T-helper 9 cell (primary cell): ENCODE results near the gene AUTS2.

Source experiments
- DNase-seq: peaks from one replicate; pipeline ENCODE4 v3.0.0-alpha.2; 2020

Gene AUTS2

DNA sequence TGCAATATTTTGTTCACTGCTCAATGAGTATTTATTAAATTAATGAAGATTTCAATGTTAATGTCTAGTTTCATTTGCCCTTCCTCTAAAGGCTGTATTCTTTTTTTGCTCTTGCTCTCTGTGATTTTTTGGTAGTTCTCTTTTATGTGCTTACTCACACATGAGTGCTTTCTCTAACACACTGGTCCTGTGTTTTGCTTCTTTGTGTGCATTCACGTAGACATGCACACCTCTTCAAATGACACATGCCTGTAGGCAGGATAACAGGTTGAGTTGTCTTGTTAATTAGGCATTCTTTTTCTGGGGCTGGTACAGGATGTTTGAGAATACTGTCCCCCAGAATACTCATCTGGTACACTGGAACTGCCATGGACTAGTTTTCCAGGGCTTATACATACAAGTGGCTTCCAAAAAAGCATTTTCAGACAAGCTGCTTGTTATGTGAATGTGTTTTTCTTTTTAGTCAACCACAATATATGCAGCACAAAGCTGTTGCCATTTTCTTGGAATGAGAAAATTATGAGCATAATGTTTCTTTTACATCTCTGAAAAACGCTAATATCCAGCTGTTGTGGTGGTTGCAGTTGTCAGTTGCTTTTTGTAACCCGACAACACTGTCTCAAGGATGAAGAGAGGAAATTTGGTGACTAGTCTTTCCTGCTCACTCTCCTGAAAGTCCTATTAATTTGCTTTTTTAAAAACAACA is 416.4 kb downstream of the AUTS2 start:
- no peak for DNase-seq

DNA sequence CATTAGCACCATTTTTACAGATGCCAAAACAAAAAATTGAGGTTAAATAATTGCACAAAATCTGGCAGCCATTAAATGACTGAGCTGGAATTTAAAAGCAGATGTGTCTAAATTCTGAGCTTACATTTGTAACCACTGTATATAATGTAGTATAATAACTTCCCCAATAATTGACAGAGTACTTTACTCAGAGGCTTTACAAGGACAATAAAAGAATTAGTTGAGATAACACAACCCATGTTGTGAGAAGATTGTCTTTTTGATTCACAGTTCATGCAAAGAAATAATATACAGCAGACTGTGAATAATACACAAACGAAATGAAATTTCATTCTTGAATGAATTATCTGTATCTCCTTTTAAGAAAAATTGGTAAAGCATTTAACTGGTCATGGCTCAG is 417.1 kb downstream of the AUTS2 start:
- no peak for DNase-seq

DNA sequence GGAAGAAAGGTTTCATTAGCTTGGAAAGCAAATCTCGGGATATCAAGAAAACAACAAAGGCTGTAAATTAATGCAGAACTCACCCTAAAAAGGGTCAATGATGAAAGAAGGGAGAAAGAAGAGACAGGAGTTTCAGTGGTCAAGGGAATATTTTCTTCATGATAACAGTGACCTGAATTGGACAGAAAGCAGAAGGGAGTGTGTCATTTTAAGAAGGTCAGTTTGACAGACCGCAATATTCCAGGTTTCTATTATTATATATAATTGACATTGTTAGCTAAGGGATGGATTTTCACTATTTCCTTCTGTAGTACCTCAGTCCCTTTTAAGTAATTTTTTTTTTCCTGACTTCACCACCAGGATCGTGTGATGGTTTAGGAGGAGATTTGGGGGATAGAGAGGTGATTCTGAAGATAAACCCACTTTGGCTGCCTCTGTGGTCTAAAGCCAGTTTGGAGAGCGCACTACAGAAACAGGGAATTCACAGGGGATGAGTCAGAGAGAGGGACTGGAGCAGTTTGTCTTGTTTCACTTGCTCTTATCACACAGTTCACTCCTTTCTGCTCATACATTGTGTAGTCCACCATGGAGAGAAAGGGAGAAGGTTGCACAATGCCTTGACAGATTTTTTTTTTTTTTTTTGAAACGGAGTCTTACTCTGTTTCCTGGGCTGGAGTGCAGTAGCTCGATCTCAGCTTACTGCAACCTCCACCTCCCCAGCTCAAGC is 417.9 kb downstream of the AUTS2 start:
- DNase-seq = no peak

DNA sequence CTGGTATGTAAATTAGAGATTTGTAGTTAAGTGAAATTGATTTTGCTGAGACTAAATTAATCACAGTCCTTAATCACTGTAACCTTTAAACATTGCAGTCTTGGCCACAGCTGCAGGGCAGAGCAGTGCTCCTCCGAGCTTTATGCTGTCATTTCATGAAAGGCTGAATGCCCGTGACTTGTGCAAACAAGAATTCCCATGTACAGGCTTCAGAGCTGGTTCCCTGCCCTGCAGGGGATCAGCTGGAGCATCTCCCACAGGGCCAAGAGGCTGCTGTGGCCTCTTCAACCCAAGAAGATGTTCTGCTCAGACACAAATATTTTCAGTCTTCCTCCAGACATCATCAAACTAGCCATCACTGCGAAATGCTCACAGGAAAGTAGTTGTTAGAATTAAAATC is 419.1 kb downstream of the AUTS2 start:
- DNase-seq = no peak

DNA sequence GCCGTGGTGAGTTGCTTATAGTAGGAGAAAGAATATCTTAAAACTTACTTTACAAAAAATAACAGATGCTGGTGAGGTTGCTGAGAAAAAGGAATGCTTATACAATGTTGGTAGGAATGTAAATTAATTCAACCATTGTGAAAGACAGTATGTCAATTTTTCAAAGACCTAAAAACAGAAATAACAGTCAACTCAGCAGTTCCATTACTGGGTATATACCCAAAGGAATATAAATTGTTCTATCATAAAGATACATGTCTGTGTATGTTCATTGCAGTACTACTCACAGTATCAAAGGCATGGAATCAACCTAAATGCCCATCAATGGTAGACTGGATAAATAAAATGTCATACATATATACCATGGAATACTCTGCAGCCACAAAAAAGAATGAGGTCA is 420.4 kb downstream of the AUTS2 start:
- DNase-seq = no peak

DNA sequence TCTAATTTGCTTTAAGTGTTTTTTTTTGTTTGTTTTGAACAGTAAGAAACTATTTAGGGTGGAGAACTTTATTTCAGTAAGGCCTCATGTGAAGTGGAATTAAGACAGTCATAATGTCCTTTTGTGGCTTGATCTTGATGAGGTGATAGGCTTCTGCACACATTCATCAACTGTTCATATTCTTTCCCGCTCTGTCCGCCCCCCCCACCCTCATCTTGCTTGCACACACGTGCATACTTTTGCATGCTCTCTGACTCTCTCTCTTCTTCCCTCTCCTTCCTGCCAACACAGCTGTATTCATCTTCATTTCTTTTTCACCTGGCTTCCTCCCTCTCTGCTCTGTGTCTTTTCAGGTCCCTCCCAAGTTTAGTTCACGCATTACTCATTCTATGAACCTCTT is 429.6 kb downstream of the AUTS2 start:
- DNase-seq = no peak

DNA sequence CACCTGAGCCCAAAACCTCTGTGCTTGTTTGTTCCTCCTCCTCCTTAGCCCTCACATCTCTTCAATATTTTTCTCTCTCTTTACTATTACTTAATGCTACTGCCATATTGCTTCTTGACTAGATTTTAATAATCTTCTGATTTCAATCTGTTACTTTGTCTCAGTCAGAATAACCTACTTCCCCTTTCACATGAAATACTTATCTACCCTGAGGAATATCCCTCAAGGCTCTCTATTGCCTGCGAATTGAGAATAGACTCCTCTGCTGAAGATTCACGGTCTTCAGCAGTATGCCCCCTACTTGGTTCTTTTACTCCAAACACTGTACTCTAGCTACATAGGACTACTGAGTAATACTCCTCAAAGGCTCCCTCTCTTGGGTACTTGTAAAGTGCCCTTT is 430.3 kb downstream of the AUTS2 start:
- DNase-seq = no peak

DNA sequence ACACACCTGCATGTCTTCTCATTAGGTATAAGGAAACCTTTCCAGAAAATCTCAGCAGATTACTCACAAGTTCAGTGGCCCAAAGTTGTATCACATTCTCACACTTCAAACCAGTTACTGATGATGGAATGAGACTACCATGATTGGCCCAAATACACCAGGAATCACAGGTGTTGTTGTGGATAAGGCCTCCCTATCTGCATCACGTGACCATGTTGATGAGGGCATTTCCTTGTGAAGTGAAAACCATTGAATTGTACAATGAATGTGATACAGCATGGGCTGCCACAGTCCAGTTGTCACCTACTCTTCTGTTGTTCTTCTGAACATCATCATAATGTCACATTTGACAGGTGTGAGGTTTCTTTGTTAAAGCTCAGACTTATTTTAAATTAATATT is 431.7 kb downstream of the AUTS2 start:
- DNase-seq = no peak

DNA sequence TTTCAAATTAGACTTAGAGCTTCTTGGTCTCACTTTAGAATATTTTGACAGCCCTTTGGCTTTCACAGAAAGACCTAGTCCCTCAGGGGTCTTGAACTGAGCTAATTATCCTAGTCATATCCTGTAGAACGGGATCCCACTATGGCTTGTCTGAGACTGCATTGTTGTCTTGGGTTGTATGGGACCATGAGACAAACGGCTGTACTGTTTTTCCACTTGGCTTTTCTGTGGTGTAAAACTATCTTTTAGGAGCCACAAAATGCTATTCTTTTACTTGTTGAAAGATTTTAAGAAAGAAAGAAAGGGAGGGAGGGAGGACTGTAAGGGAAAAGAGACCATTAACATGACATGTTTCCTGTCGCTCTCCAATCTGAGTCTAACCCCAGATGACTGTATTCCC is 432.5 kb downstream of the AUTS2 start:
- no peak for DNase-seq

DNA sequence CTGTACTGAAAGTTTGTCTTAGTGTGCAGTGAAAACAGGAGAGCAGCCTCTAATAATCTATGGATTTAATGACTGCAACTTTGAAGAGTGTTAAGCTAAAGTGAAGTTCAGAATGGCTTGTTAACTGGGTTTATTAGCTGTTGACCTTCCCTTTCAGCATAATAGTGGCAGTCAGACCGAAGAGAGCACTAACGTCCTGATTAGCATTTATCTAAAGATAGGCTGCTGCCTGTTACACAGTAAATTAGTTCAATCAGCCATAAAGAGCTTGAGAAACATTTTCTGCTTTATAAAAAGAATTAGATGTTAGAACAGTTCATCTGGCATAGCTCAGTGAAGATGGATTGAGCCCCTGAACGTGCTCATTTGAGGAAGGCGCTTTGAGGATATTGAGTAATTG is 433.0 kb downstream of the AUTS2 start:
- no peak for DNase-seq

DNA sequence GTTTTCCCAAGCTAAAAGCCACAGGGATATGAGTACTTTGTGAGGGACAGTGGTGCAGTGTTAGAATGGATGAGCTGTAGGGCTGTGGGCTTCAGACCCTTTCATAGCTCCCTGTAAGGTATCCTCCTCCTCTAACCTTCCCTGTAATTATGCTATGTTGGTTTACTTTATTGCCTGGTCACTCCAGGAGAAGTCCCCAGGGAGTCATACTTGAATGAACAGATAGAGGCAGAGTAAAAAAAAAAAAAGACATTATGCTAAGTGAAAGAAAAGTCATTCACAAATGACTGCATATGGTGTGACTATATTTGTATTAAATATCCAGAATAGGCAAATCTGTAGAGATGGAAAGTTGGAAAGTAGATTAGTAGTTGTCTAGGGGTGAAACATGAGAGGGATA is 434.4 kb downstream of the AUTS2 start:
- no peak for DNase-seq

DNA sequence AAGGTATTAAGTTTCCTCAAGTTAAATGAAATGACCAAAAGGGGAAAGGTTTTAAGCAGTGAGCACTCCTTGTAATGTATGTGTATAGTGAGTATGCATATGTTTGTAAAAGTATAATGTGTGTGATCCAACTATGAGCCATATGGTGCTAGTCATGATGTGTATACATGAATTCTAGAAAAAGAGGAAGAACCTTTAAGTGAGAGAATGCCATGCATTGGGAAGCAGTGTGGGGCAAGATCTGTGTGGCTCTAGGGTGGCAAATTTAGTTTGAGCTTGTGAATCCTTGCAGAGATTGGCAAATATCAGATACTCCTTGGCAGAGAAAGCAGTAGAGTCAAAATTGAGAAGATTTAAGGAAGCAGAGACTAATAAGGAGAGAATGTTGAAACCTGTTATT is 435.0 kb downstream of the AUTS2 start:
- no peak for DNase-seq

DNA sequence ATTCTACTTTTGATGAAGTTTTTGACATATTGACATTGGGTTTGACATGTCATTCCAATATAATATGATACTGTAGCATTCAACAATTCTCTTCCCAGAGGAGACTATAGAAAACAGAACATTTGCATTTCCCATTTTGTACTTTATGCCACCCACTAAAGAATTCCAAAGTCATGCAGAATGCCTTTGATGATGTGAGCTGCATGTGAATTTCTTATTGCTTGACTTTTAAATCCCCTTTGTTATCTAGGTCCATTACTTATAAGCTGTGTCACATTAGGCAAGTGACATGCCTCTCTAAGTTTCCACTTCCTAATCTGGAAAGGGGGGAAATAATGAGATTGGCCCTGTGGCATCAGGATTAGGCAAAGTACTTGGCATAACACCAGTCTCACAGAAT is 436.7 kb downstream of the AUTS2 start:
- no peak for DNase-seq

DNA sequence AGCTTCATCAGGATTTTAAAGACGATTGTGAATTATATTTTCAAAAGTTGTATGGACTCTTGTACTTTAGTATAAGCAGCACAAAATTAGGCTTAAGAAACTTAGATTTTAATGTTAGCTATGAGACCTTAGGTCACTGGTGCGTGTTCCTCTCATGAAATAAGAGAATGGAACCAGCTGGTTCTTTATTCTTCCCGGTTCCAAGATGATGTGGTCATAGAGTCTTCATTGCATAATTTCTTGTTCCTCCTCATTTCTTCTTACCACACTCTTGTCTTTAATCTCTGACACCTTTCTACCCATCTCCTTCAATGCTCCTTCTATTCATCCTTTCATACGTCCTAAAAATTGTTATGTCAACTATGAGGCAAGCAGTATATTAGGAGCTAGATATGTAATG is 437.2 kb downstream of the AUTS2 start:
- no peak for DNase-seq

DNA sequence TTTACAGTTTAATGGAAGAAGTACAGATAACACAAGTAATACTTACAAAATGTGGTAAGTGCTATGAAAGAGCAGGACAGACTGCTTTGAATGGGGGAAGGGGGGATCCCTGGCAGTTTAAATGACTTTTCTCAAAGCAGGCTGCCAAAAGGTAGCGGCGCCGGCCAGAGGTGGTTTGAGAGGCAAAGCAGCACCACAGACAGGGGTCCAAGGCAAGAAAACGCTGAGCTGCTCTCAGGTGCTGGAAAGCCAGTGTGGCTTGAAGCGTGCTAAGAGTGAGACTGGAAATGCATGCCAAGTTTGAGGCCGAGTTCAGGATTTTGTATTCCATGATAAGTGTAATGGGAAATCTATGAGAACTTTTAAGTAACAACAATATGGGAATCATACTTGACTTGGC is 437.7 kb downstream of the AUTS2 start:
- no peak for DNase-seq

DNA sequence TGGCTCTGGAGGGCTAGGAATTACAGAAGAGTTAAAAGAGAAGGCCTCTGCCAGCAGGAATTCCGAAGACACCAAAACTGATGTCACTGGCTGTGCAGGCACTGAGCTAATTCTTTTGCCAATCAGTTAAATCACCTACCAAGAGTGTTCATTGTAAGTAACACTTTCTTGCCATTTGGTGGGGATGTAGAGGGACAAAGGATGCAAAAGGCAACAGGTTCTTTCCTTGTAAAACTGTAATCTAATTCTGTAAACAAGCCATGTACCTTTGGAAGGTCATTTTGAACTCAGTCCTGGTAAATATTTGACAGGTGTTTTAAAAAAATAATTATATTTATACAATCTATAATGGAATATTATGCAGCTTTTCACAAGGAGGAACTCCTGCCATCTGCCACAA is 438.4 kb downstream of the AUTS2 start:
- DNase-seq = no peak

DNA sequence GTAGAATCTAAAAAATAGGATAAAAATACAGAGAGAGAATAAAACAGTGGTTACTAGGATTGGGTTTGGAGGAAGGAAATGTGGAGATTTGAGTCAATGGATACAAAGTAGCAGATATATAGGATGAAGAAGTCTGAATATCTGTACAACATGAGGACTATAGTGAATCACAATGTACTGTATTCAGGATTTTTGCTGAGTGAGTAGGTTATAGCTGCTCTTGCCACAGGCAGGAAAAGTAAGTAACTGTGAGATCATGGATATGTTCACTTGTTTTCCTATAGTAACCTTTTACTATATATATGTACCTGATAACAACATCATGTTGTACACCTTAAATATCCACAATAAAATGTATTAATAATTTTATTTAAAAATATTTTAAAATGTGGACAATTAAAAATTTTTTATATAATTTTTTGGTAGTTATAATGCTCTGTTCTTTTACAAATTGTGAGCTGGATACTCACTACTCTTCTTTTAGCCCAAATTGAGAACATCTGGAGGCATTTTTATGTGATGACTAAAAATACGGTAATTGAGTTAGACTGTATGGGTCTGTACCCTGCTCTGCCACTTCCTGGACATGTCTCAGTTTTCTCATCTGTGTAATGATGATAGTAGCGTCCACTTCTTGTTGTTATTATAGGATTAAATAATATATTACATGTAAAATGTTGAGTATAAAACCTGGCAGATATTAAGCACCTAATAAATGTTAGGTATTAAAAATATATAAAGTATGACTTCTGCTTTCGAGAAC is 439.1 kb downstream of the AUTS2 start:
- DNase-seq = no peak

DNA sequence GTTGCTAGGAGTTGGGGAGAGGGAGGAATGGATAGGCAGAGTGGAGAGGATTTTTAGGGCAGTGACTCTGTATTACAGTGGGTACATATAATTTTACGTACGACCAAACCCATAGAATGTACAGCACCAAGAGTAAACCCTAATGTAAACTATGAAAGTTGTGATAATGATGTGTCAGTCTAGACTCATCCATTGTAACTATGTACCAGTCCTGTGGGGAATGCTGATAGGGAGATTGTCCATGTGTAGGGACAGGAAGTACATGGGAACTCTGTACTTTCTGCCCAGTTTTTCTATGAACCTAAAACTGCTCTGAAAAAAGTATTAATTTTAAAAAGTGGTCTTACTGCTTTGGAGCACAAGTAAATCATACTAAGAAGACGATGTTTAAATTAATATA is 441.8 kb downstream of the AUTS2 start:
- DNase-seq = no peak

DNA sequence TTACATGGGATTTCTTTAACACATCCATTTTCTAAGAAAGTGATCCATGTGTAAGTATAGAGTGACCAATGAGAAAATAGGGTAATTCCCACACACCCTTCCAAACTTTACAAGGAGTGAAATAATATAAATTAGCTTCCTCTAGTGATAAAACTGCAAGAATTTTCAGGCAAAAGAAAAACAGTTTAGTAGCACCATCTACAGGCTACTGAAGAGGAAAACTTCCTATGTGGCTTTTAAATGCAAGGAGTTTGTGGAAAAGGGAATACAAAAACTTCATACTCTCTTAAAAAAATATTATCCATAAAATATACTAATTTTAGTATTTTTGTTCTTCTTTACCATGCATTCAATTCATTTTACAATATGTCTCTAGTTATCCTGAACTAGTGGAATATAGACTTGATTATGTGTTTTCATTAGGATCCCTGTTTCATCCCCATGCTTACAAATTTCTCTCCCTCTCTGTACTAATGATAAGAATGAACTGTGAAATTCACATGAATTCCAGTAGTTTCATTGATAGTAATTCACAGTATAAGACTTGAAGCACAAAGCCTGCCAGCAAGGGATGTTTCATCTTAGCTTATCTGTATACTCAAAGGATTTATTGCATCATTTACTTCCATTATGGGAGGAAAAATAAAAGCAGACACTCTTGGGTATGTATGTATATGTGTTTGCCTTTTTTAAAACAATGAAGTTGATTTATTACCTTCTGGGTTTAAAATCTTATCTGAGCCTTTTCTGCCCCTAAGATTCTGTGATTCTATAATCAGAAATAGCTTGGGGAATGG is 442.9 kb downstream of the AUTS2 start:
- DNase-seq = no peak

DNA sequence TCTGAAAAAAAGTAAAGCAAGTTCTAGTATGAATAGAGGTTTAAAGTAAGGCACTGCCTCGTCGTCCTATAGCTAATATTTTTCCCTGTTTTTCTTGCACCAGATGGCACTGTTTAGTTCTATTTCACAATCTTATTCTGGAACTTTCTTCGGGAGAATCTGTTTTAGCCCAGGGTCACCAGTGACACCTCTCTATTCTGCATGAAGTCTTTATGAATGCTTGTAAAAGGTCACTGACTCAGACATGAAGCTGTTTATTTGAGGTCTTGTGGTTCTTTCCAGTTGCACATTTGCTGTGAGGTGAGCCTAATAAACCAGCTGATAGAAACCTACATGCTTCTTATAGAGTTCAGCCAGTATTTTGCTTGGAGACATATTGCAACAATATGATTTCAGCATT is 444.3 kb downstream of the AUTS2 start:
- no peak for DNase-seq

DNA sequence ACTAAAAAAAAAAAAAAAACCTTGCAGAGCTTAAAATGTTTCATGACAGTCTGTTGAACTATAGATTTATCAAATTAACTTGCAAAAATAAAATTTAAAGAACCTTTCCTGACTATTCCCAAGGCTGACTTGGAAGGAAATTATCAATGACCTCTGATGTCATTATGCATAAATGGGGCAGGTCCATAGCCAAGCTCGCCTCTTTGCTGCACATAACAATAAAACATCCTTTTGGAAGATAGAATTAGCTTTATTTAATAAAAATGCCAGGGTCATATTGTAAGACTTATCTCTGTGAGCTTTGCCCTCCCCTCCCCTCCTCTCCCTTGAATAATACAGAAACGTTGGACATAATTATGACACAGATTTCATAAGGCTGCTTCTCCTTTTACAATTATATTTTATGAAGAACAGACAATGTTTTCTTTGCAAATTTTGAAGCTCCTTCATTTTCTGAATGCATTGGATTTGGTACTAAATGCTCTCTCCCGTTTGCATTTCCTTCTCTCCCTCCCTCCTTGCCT is 444.8 kb downstream of the AUTS2 start:
- DNase-seq = no peak

DNA sequence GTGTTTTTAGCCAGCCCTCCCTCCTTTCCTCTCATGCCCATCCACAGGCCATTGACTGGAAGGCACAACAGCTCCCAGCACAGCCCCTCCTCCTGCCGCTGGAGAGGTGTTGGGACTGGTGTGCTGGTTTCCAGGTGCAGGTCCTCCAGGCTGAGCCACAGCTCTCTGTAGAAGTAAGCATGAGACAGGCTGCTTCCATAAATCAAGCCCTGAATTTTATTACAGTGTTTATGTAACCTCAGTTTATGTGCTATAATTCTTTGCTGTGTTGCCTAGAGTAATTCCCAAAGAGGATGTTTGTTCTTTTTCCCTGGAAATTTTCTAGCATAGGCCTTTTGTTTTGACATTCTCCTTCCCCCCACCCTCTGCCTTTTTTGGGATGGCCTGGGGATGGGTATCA is 445.8 kb downstream of the AUTS2 start:
- DNase-seq = no peak

DNA sequence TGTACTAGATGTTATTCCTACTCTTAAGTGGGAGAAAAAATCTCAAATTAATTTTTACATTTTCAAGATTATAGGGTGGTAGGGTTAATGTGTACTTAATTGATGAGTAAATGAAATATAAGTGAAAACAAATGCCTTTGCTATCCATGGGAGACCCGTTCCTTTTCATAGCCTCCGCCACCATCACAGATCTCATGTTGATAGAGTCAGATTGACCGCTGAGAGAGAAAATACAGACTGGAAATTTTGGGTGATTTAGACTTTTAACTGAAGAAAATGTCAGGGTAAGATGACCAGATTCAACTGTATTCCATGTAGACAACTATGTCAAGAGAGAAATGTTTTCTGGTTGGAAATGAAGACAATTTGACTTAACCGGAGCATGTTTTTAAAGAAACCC is 446.2 kb downstream of the AUTS2 start:
- no peak for DNase-seq
